Neural cell (in vitro differentiated cells): ENCODE measurements around the gene LARGE1. TPM values are rescaled to one million over a fixed set of nuclear protein-coding genes. Genes with fewer than 3 reads are reported as not detected.

Experiments
- H2AFZ ChIP-seq: fragments of 200-600, 300-800 bp; sonication (generic), shearing (Covaris generic); 2 replicates; pipeline ENCODE4 v1.6.0; 2014; ENCODE audit warnings: low read depth, mild to moderate bottlenecking, antibody characterized with exemption, low read length, moderate library complexity
- H3F3A ChIP-seq: fragments of 200-600 bp; shearing (Covaris generic); 2 replicates; pipeline ENCODE4 v1.6.1; 2016; ENCODE audit warnings: mild to moderate bottlenecking, moderate library complexity, mixed read lengths, antibody characterized with exemption, low read length; ENCODE audit not compliant: insufficient read depth, poor library complexity, severe bottlenecking
- H3K27ac ChIP-seq: fragments of 200-600, 300-800 bp; sonication (generic), shearing (Covaris generic); 2 replicates; pipeline ENCODE4 v1.5.1; 2014; ENCODE audit warnings: mild to moderate bottlenecking, low read length, moderate library complexity
- H3K27me3 ChIP-seq: fragments of 300-800, 200-600 bp; sonication (generic), shearing (Covaris generic); 2 replicates; pipeline ENCODE4 v1.6.0; 2014; ENCODE audit warnings: mild to moderate bottlenecking, low read depth, low read length, moderate library complexity; ENCODE audit not compliant: insufficient read depth
- H3K36me3 ChIP-seq: fragments of 300-800, 200-600 bp; sonication (generic), shearing (Covaris generic); 2 replicates; pipeline ENCODE4 v1.5.1; 2014; ENCODE audit warnings: mild to moderate bottlenecking, antibody characterized with exemption, low read length, moderate library complexity; ENCODE audit not compliant: insufficient read depth
- H3K4me2 ChIP-seq: fragments of 300-800, 200-600 bp; sonication (generic), shearing (Covaris generic); 2 replicates; pipeline ENCODE4 v1.6.0; 2014; ENCODE audit warnings: mild to moderate bottlenecking, low read length
- H3K4me3 ChIP-seq: fragments of 300-800, 200-600 bp; sonication (generic), shearing (Covaris generic); 2 replicates; pipeline ENCODE4 v1.5.1; 2014; ENCODE audit warnings: mild to moderate bottlenecking, low read length, moderate library complexity
- H3K79me2 ChIP-seq: fragments of 200-600 bp; shearing (Covaris generic); replicated peaks from 2 replicates; pipeline ENCODE4 v1.6.0; 2014; ENCODE audit warnings: mild to moderate bottlenecking, low read length, moderate library complexity; ENCODE audit not compliant: insufficient read depth
- H3K9ac ChIP-seq: fragments of 300-800, 200-600 bp; sonication (generic), shearing (Covaris generic); 2 replicates; pipeline ENCODE4 v1.6.1; 2016; ENCODE audit warnings: mild to moderate bottlenecking, low read length, mixed read lengths
- H3K9me2 ChIP-seq: fragments of 200-600 bp; shearing (Covaris generic); 2 replicates; pipeline ENCODE4 v1.6.1; 2016; ENCODE audit warnings: mild to moderate bottlenecking, low read length, mixed read lengths; ENCODE audit not compliant: insufficient read depth
- H3K9me3 ChIP-seq: fragments of 200-600, 300-800 bp; sonication (generic), shearing (Covaris generic); 2 replicates; pipeline ENCODE4 v1.6.1; 2016; ENCODE audit warnings: mild to moderate bottlenecking, mixed run types, low read length, moderate library complexity, mixed read lengths
- H4K20me1 ChIP-seq: fragments of 200-600 bp; shearing (Covaris generic); 2 replicates; pipeline ENCODE4 v1.6.1; 2016; ENCODE audit warnings: mild to moderate bottlenecking, mixed run types; ENCODE audit not compliant: insufficient read depth
- EP300 ChIP-seq: fragments of 450-650 bp; conservative IDR thresholded peaks from 2 replicates; pipeline ENCODE4 v1.6.1; 2014; ENCODE audit warnings: antibody characterized with exemption, mild to moderate bottlenecking, moderate library complexity; ENCODE audit not compliant: poor library complexity, severe bottlenecking
- EZH2 ChIP-seq: fragments of 200-600, 300-800 bp; shearing (Covaris generic), sonication (generic); IDR thresholded peaks from 2 replicates; pipeline ENCODE4 v1.6.1; 2014; ENCODE audit warnings: antibody characterized with exemption, low read length, borderline replicate concordance, mild to moderate bottlenecking; ENCODE audit not compliant: insufficient read depth, poor library complexity, severe bottlenecking
- MXI1 ChIP-seq: fragments of 450-650 bp; conservative IDR thresholded peaks from 2 replicates; pipeline ENCODE4 v1.6.1; 2014; ENCODE audit warnings: antibody characterized with exemption, mild to moderate bottlenecking; ENCODE audit not compliant: poor library complexity, severe bottlenecking
- POLR2AphosphoS5 ChIP-seq: IDR thresholded peaks from 2 replicates; pipeline ENCODE4 v1.6.1; 2012
- RAD21 ChIP-seq: fragments of 450-650 bp; conservative IDR thresholded peaks from 2 replicates; pipeline ENCODE4 v1.6.1; 2014; ENCODE audit warnings: antibody characterized with exemption, mild to moderate bottlenecking, moderate library complexity
- SMC3 ChIP-seq: fragments of 450-650 bp; conservative IDR thresholded peaks from 2 replicates; pipeline ENCODE4 v1.6.1; 2014; ENCODE audit warnings: antibody characterized with exemption, mild to moderate bottlenecking, moderate library complexity; ENCODE audit not compliant: poor library complexity
- TAF1 ChIP-seq: IDR thresholded peaks from 2 replicates; pipeline ENCODE4 v1.6.1; 2012; ENCODE audit warnings: low read depth
- polyA plus RNA-seq: library from polyadenylated mRNA; depleted of rRNA; stranded (reverse); fragments of >200 nt; gene quantifications from 2 replicates; pipeline ENCODE4 v1.2.3, GENCODE V29; 2014
- TF ChIP-seq, protein P1 (sequence below): IDR thresholded peaks from 2 replicates; pipeline ENCODE4 v1.6.1; 2012; ENCODE audit warnings: borderline replicate concordance
- TF ChIP-seq, protein P2 (sequence below): fragments of 450-650 bp; IDR thresholded peaks from 2 replicates; pipeline ENCODE4 v1.5.1; 2014; ENCODE audit warnings: antibody characterized with exemption, mild to moderate bottlenecking, moderate library complexity; ENCODE audit not compliant: poor library complexity, severe bottlenecking

The LARGE1 gene
- polyA plus RNA-seq, 1 donor from 2014 or later: 27.5 TPM

DNA sequence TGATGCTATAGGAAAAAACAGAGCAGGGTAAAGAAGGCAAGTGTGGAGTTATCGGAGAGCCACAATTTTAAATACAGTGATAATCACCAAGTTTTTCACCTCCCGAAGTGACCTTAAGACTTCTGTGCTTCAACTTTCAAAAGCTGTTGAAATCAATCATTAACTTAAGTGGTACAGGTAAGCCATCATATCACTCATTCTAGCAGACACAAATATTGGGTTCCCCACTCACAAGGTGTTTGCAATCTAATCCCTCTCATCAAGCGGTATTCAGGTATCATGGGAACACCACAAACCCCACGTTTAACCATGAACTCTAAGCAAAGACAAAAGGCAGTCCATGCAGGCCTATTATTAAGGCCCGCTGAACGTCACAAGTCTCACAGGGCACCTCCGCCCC, 26.8 kb downstream of the LARGE1 start:
- Histone ChIP-seq H3K4me2 (no peak overlapping the region), H3F3A (no peaks in the 10 kb centered on the region), H3K9me3 (no peaks in the 10 kb centered on the region), H2AFZ (no peak overlapping the region), H3K27me3 (no peaks in the 10 kb centered on the region), H3K36me3 (no peaks in the 10 kb centered on the region), H4K20me1 (no peaks in the 10 kb centered on the region), H3K79me2 (no peaks in the 10 kb centered on the region), H3K9me2 (no peaks in the 10 kb centered on the region), H3K9ac (no peak overlapping the region), H3K4me3 (no peak overlapping the region), H3K27ac (no peak overlapping the region)
- TF ChIP-seq RAD21 (no peak), TAF1 (no peak), SMC3 (no peak), EP300 (no peak), EZH2 (no peak), MXI1 (no peak), POLR2AphosphoS5 (no peak)
- TF ChIP-seq, protein P1, sequence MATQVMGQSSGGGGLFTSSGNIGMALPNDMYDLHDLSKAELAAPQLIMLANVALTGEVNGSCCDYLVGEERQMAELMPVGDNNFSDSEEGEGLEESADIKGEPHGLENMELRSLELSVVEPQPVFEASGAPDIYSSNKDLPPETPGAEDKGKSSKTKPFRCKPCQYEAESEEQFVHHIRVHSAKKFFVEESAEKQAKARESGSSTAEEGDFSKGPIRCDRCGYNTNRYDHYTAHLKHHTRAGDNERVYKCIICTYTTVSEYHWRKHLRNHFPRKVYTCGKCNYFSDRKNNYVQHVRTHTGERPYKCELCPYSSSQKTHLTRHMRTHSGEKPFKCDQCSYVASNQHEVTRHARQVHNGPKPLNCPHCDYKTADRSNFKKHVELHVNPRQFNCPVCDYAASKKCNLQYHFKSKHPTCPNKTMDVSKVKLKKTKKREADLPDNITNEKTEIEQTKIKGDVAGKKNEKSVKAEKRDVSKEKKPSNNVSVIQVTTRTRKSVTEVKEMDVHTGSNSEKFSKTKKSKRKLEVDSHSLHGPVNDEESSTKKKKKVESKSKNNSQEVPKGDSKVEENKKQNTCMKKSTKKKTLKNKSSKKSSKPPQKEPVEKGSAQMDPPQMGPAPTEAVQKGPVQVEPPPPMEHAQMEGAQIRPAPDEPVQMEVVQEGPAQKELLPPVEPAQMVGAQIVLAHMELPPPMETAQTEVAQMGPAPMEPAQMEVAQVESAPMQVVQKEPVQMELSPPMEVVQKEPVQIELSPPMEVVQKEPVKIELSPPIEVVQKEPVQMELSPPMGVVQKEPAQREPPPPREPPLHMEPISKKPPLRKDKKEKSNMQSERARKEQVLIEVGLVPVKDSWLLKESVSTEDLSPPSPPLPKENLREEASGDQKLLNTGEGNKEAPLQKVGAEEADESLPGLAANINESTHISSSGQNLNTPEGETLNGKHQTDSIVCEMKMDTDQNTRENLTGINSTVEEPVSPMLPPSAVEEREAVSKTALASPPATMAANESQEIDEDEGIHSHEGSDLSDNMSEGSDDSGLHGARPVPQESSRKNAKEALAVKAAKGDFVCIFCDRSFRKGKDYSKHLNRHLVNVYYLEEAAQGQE: no peak
- TF ChIP-seq, protein P2, sequence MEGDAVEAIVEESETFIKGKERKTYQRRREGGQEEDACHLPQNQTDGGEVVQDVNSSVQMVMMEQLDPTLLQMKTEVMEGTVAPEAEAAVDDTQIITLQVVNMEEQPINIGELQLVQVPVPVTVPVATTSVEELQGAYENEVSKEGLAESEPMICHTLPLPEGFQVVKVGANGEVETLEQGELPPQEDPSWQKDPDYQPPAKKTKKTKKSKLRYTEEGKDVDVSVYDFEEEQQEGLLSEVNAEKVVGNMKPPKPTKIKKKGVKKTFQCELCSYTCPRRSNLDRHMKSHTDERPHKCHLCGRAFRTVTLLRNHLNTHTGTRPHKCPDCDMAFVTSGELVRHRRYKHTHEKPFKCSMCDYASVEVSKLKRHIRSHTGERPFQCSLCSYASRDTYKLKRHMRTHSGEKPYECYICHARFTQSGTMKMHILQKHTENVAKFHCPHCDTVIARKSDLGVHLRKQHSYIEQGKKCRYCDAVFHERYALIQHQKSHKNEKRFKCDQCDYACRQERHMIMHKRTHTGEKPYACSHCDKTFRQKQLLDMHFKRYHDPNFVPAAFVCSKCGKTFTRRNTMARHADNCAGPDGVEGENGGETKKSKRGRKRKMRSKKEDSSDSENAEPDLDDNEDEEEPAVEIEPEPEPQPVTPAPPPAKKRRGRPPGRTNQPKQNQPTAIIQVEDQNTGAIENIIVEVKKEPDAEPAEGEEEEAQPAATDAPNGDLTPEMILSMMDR: no peak

DNA sequence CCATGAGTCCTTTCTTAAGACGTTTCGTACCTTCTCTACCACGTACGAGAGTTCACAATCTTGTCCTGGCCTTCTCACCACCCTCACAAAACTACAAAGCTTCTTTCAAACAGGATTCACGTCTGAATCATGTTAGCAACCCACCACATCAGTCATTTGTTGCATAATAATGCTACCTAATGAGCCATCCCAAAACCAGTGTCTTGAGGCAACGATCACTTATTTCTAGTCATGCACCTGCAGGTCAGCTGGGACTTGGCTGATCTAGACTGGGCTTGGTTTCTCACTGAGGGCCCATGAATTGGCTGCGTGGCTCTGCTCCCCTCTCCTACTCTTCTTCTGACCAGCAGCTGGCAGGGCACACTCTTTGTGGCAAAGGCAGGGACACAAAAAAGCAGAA, 28.3 kb downstream of the LARGE1 start:
- no peak for TF ChIP-seq EZH2
- TF ChIP-seq, protein P2: no peak
- TF ChIP-seq SMC3: no peak
- TF ChIP-seq MXI1: no peak
- TF ChIP-seq, protein P1: no peak
- no peak for TF ChIP-seq RAD21
- TF ChIP-seq EP300: no peak
- TF ChIP-seq POLR2AphosphoS5: no peak
- TF ChIP-seq TAF1: no peak
- H3K27me3 ChIP-seq: no peaks in the 10 kb centered on the region
- H3K9me3 ChIP-seq: no peaks in the 10 kb centered on the region
- H3K4me2 ChIP-seq: no peak overlapping the region
- H3K36me3 ChIP-seq: no peaks in the 10 kb centered on the region
- H3K9ac ChIP-seq: no peak overlapping the region
- H3K27ac ChIP-seq: no peak overlapping the region
- H4K20me1 ChIP-seq: no peaks in the 10 kb centered on the region
- no peaks in the 10 kb centered on the region for H3K9me2 ChIP-seq
- no peaks in the 10 kb centered on the region for H3F3A ChIP-seq
- no peak overlapping the region for H2AFZ ChIP-seq
- H3K79me2 ChIP-seq: no peaks in the 10 kb centered on the region
- H3K4me3 ChIP-seq: no peak overlapping the region
